HL-60 (cell line): ENCODE data around the gene CRIP1.

Experiments used
- CTCF ChIP-seq: IDR thresholded peaks from one replicate; pipeline ENCODE4 v1.5.1; 2011; ENCODE audit warnings: low read length, control low read depth, inconsistent platforms; ENCODE audit not compliant: insufficient read depth
- POLR2AphosphoS5 ChIP-seq: IDR thresholded peaks from 2 replicates; pipeline ENCODE4 v1.6.1; 2012; ENCODE audit warnings: low read depth
- TF ChIP-seq, protein P1 (sequence below): IDR thresholded peaks from 2 replicates; pipeline ENCODE4 v1.6.1; 2012; ENCODE audit warnings: low read depth; ENCODE audit not compliant: insufficient replicate concordance

DNA sequence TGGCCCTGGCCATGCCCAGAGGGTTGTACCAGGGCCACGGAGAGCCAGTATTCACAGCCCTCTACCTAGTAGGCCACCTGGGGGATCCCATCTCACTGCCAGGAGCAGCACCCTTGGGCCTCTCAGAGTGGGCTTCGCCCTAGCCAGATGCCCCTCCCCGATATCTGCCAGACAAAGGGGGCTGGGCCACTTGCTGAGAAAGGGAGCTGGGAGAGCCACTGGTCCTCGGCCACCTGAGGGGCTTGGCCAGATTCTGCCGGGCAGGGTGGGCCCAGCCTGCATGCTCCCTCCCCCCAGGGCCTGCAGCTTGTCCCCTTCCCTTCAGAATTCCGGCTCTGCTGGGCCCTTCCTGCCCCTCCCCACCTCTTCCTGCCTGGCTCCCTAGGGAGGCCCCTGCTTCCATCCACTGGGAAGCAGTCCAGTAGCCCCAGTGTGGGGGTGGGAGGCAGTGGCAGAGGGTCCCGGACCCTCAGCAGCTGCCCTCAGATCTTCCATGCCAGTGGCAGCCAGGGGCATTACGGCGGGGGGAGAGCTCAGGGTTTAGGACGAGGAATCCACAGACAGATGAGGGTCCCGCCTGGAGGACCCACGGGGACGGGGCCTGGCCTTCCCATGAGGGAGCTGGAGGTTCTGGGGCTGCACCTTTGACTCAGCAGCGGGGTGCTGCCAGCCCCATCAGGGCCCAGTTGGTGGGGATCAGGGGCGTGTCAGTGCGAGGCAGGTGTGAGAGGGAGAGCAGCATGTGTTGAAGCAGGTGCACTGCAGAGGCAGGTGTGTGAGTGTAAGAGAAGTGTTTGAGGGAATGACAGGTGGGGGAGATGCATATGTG is 9.6 kb upstream of the CRIP1 start:
- no peak for TF ChIP-seq CTCF
- no peak for TF ChIP-seq POLR2AphosphoS5
- TF ChIP-seq, protein P1, sequence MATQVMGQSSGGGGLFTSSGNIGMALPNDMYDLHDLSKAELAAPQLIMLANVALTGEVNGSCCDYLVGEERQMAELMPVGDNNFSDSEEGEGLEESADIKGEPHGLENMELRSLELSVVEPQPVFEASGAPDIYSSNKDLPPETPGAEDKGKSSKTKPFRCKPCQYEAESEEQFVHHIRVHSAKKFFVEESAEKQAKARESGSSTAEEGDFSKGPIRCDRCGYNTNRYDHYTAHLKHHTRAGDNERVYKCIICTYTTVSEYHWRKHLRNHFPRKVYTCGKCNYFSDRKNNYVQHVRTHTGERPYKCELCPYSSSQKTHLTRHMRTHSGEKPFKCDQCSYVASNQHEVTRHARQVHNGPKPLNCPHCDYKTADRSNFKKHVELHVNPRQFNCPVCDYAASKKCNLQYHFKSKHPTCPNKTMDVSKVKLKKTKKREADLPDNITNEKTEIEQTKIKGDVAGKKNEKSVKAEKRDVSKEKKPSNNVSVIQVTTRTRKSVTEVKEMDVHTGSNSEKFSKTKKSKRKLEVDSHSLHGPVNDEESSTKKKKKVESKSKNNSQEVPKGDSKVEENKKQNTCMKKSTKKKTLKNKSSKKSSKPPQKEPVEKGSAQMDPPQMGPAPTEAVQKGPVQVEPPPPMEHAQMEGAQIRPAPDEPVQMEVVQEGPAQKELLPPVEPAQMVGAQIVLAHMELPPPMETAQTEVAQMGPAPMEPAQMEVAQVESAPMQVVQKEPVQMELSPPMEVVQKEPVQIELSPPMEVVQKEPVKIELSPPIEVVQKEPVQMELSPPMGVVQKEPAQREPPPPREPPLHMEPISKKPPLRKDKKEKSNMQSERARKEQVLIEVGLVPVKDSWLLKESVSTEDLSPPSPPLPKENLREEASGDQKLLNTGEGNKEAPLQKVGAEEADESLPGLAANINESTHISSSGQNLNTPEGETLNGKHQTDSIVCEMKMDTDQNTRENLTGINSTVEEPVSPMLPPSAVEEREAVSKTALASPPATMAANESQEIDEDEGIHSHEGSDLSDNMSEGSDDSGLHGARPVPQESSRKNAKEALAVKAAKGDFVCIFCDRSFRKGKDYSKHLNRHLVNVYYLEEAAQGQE = no peak
